Breast epithelium (tissue), 3 donors: ENCODE results near the gene KCNMB2.

ENCODE experiments used
- CTCF ChIP-seq, 3 donors: fragments of 450-650 bp; IDR thresholded peaks; one replicate each; pipeline ENCODE4 v1.5.1; 2016 to 2017; ENCODE audit warnings: antibody characterized with exemption in 3 of 3, mild to moderate bottlenecking in 3 of 3, moderate library complexity in 3 of 3
- POLR2A ChIP-seq: fragments of 450-650 bp; IDR thresholded peaks from one replicate; pipeline ENCODE4 v1.6.1; 2016; ENCODE audit warnings: antibody characterized with exemption, mild to moderate bottlenecking, moderate library complexity

- TF ChIP-seq POLR2A (no peak), CTCF (IDR thresholded peaks at IDR 0.05) (no peak)
Measured at GRCh38 chr3:178805741-178806140, 269.5 kb downstream of the KCNMB2 start.
